ENCODE measurements around the gene MED13L.

- TF ChIP-seq NRF1 (IDR thresholded peaks at IDR 0.05; ENCODE audit: low read depth, low read length) (no peak), RCOR1 (IDR thresholded peaks at IDR 0.05; ENCODE audit: low read length) (no peak), TAF1 (IDR thresholded peaks at IDR 0.05; ENCODE audit: borderline replicate concordance, low read depth, low read length) (no peak), ZBTB33 (IDR thresholded peaks at IDR 0.05; ENCODE audit: borderline replicate concordance, low read depth) (no peak), CTCF (IDR thresholded peaks at IDR 0.05) (no peak), REST (IDR thresholded peaks at IDR 0.05; ENCODE audit: low read depth, low read length) (no peak), EZH2phosphoT487 (IDR thresholded peaks at IDR 0.05; ENCODE audit: borderline replicate concordance, low read depth) (no peak), PBX3 (IDR thresholded peaks at IDR 0.05) (no peak), MAX (IDR thresholded peaks at IDR 0.05; ENCODE audit: low read depth) (no peak), EP300 (IDR thresholded peaks at IDR 0.05; ENCODE audit: borderline replicate concordance in 1 of 2, low read depth in 1 of 2, low read length in 1 of 2) (no peak), POLR2AphosphoS5 (IDR thresholded peaks at IDR 0.05; ENCODE audit: low read depth, low read length) (no peak), SMC3 (IDR thresholded peaks at IDR 0.05; ENCODE audit: low read depth, low read length) (no peak)
Observed at GRCh38 chr12:115957686-115958290, 319.7 kb downstream of the MED13L start.

Data from SK-N-SH (cell line).